H9 (cell line): ENCODE results near the gene KIF24. TPM values are rescaled to one million over a fixed set of nuclear protein-coding genes. Genes with fewer than 3 reads are reported as not detected.
A peak's percentile ranks its signal among the peaks of the same experiment; 100 is the strongest.

Source experiments
- DNase-seq: peaks from one replicate; pipeline ENCODE4 v3.0.0-alpha.2; 2017
- H2AFZ ChIP-seq: one replicate; pipeline ENCODE4 v1.6.1; 2013; ENCODE audit warnings: mild to moderate bottlenecking, low read length, control low read depth, moderate library complexity
- H2AK5ac ChIP-seq: 2 replicates; pipeline ENCODE4 v1.6.1; 2013; ENCODE audit warnings: low read length, control low read depth, mixed read lengths; ENCODE audit not compliant: insufficient read length
- H2BK120ac ChIP-seq: one replicate; pipeline ENCODE4 v1.6.1; 2013; ENCODE audit warnings: low read depth, mild to moderate bottlenecking, low read length, control low read depth, inconsistent platforms; ENCODE audit not compliant: poor library complexity, severe bottlenecking
- H2BK12ac ChIP-seq: 2 replicates; pipeline ENCODE4 v1.6.1; 2013; ENCODE audit warnings: low read length, control low read depth, mixed read lengths, low read depth; ENCODE audit not compliant: insufficient read length
- H2BK15ac ChIP-seq: 2 replicates; pipeline ENCODE4 v1.6.1; 2013; ENCODE audit warnings: low read depth, low read length, control low read depth
- H2BK20ac ChIP-seq: one replicate; pipeline ENCODE4 v1.6.1; 2013; ENCODE audit warnings: low read depth, mild to moderate bottlenecking, low read length, control low read depth, inconsistent platforms; ENCODE audit not compliant: poor library complexity, severe bottlenecking
- H2BK5ac ChIP-seq: 2 replicates; pipeline ENCODE4 v1.6.1; 2013; ENCODE audit warnings: low read length, control low read depth, mixed read lengths; ENCODE audit not compliant: insufficient read length
- H3K14ac ChIP-seq: 2 replicates; pipeline ENCODE4 v1.6.1; 2013; ENCODE audit warnings: low read length, control low read depth; ENCODE audit not compliant: insufficient read depth
- H3K18ac ChIP-seq: 2 replicates; pipeline ENCODE4 v1.6.1; 2013; ENCODE audit warnings: low read depth, mild to moderate bottlenecking, mixed read lengths, low read length, control low read depth; ENCODE audit not compliant: insufficient read length
- H3K23ac ChIP-seq: 2 replicates; pipeline ENCODE4 v1.6.1; 2013; ENCODE audit warnings: low read length, control low read depth, mixed read lengths, low read depth; ENCODE audit not compliant: insufficient read length
- H3K23me2 ChIP-seq: 2 replicates; pipeline ENCODE4 v1.6.1; 2013; ENCODE audit warnings: low read depth, mild to moderate bottlenecking, mixed read lengths, low read length, control low read depth; ENCODE audit not compliant: insufficient read length, poor library complexity, severe bottlenecking
- H3K27ac ChIP-seq: 2 replicates; pipeline ENCODE4 v1.5.1; 2013; ENCODE audit warnings: low read length, control low read depth, mixed read lengths, low read depth; ENCODE audit not compliant: insufficient read length
- H3K27me3 ChIP-seq: 2 replicates; pipeline ENCODE4 v1.6.1; 2013; ENCODE audit warnings: low read length, control low read depth, inconsistent platforms; ENCODE audit not compliant: insufficient read depth
- H3K4ac ChIP-seq: 2 replicates; pipeline ENCODE4 v1.6.1; 2013; ENCODE audit warnings: low read depth, mild to moderate bottlenecking, control low read depth, inconsistent platforms, low read length, moderate library complexity
- H3K4me1 ChIP-seq: 2 replicates; pipeline ENCODE4 v1.6.1; 2013; ENCODE audit warnings: low read length, control low read depth, inconsistent platforms; ENCODE audit not compliant: insufficient read depth
- H3K4me2 ChIP-seq: 2 replicates; pipeline ENCODE4 v1.6.1; 2013; ENCODE audit warnings: low read length, control low read depth, mixed read lengths; ENCODE audit not compliant: insufficient read length, insufficient read depth
- H3K56ac ChIP-seq: 2 replicates; pipeline ENCODE4 v1.6.1; 2013; ENCODE audit warnings: low read depth, mild to moderate bottlenecking, mixed read lengths, low read length, control low read depth; ENCODE audit not compliant: insufficient read length
- H3K79me1 ChIP-seq: 2 replicates; pipeline ENCODE4 v1.6.1; 2013; ENCODE audit warnings: low read depth, mild to moderate bottlenecking, moderate library complexity, low read length, control low read depth, inconsistent platforms; ENCODE audit not compliant: insufficient read depth, poor library complexity, severe bottlenecking
- H3K79me2 ChIP-seq: 2 replicates; pipeline ENCODE4 v1.6.1; 2013; ENCODE audit warnings: low read length, control low read depth, inconsistent platforms; ENCODE audit not compliant: insufficient read depth
- H3K9ac ChIP-seq: 2 replicates; pipeline ENCODE4 v1.6.1; 2013; ENCODE audit warnings: low read length, control low read depth, mixed read lengths; ENCODE audit not compliant: insufficient read length; ENCODE audit errors: extremely low read depth
- H3K9me3 ChIP-seq: one replicate; pipeline ENCODE4 v1.6.1; 2013; ENCODE audit warnings: low read depth, low read length, inconsistent platforms; ENCODE audit not compliant: control insufficient read depth
- H3T11ph ChIP-seq: one replicate; pipeline ENCODE4 v1.6.1; 2013; ENCODE audit warnings: mild to moderate bottlenecking, low read length, control low read depth, inconsistent platforms
- H4K20me1 ChIP-seq: one replicate; pipeline ENCODE4 v1.6.1; 2013; ENCODE audit not compliant: control insufficient read depth, insufficient read length, insufficient read depth
- H4K5ac ChIP-seq: 2 replicates; pipeline ENCODE4 v1.6.1; 2013; ENCODE audit warnings: low read depth, mild to moderate bottlenecking, mixed read lengths, low read length, control low read depth; ENCODE audit not compliant: insufficient read length
- H4K8ac ChIP-seq: replicated peaks from 2 replicates; pipeline ENCODE4 v1.6.1; 2013; ENCODE audit warnings: low read length, control low read depth, mixed read lengths, low read depth; ENCODE audit not compliant: insufficient read length
- H4K91ac ChIP-seq: 2 replicates; pipeline ENCODE4 v1.6.1; 2013; ENCODE audit warnings: low read depth, mild to moderate bottlenecking, moderate library complexity, mixed read lengths, low read length, control low read depth; ENCODE audit not compliant: insufficient read length
- H3K27ac Mint-ChIP-seq, 3 experiments: 2 replicates in 2 of 3; 3 replicates in 1 of 3; pipeline ENCODE4 v1.8.0; 2020 to 2021; ENCODE audit warnings: mixed read lengths in 3 of 3, mild to moderate bottlenecking in 1 of 3, moderate library complexity in 1 of 3
- H3K27me3 Mint-ChIP-seq: 2 replicates; pipeline ENCODE4 v1.8.0; 2021; ENCODE audit warnings: low read depth, mild to moderate bottlenecking, moderate library complexity, mixed read lengths
- H3K36me3 Mint-ChIP-seq, 3 experiments: 2 replicates in 2 of 3; 3 replicates in 1 of 3; pipeline ENCODE4 v1.8.0; 2020 to 2021; ENCODE audit warnings: low read depth in 3 of 3, mixed read lengths in 3 of 3; ENCODE audit not compliant: insufficient read depth in 1 of 3
- H3K4me1 Mint-ChIP-seq, 2 experiments: 2 replicates each; pipeline ENCODE4 v1.8.0; 2020; ENCODE audit warnings: mixed read lengths in 2 of 2
- H3K4me3 Mint-ChIP-seq, 2 experiments: 2 replicates in 1 of 2; 3 replicates in 1 of 2; pipeline ENCODE4 v1.8.0; 2020 to 2021; ENCODE audit warnings: mild to moderate bottlenecking in 2 of 2, mixed read lengths in 2 of 2, moderate library complexity in 1 of 2
- H3K9me3 Mint-ChIP-seq, 2 experiments: 2 replicates in 1 of 2; 3 replicates in 1 of 2; pipeline ENCODE4 v1.8.0; 2020; ENCODE audit warnings: mild to moderate bottlenecking in 2 of 2, mixed read lengths in 2 of 2, moderate library complexity in 1 of 2
- CTCF ChIP-seq: fragments of 200-600 bp; sonication (generic); conservative IDR thresholded peaks from 3 replicates; pipeline ENCODE4 v1.8.0; 2021; ENCODE audit warnings: antibody characterized with exemption, mild to moderate bottlenecking
- WGBS: extraction: QIAGEN DNeasy Blood & Tissue Kit; methylation state at CpG from one replicate; pipeline ENCODE4 v1.1.7; 2013; ENCODE audit warnings: missing lambda C conversion rate, low lambda C conversion rate, mixed read lengths; ENCODE audit not compliant: insufficient read length; ENCODE audit errors: extremely low coverage; 5-methylcytosine and 5-hydroxymethylcytosine counted together
- total RNA-seq: library from RNA; stranded (reverse); gene quantifications from 2 replicates; pipeline ENCODE4 v1.2.1, GENCODE V29; 2021

The KIF24 gene
- total RNA-seq, 1 experiment from 2014 or later: 4.0 TPM

GRCh38 chr9:34343090-34343489 lies 14.0 kb upstream of the KIF24 start:
- no peak overlapping the region for H2BK12ac ChIP-seq
- no peaks in the 10 kb centered on the region for H3K27me3 Mint-ChIP-seq
- no peak for DNase-seq
- H2BK5ac ChIP-seq: no peak overlapping the region
- peaks cover 1 to 45% (median 32%) of the 10 kb centered on the region in 3 experiments; a peak in 6 of 7 replicates for H3K36me3 Mint-ChIP-seq
- no peak overlapping the region for H2BK15ac ChIP-seq
- peaks cover 15 to 20% of the 10 kb centered on the region in 2 experiments for H3K4me1 Mint-ChIP-seq
- no peaks in the 10 kb centered on the region for H3K9me3 Mint-ChIP-seq
- H2BK120ac ChIP-seq: no peak overlapping the region
- H3K56ac ChIP-seq: no peak overlapping the region
- no peaks in the 10 kb centered on the region for H3K9me3 ChIP-seq
- H2BK20ac ChIP-seq: no peak overlapping the region
- no peak overlapping the region for H3T11ph ChIP-seq
- no peak overlapping the region for H3K4me2 ChIP-seq
- no peaks in the 10 kb centered on the region for H4K20me1 ChIP-seq
- no peaks in the 10 kb centered on the region for H3K4me1 ChIP-seq
- no peak overlapping the region for H3K27ac ChIP-seq
- H3K79me1 ChIP-seq: no peaks in the 10 kb centered on the region
- H3K4me3 Mint-ChIP-seq: no peak overlapping the region
- H4K8ac ChIP-seq: no peak overlapping the region
- no peak overlapping the region for H2AFZ ChIP-seq
- H3K4ac ChIP-seq: no peak overlapping the region
- no peaks in the 10 kb centered on the region for H3K23me2 ChIP-seq
- no CpG with 5 or more reads among the region's 5 CpGs for WGBS
- H4K5ac ChIP-seq: no peak overlapping the region
- H3K27ac Mint-ChIP-seq: peak overlapping the region; percentile 12 to 68 (median 15); a peak in 2 of 7 replicates
- no peaks in the 10 kb centered on the region; the same call in 1 of the 2 replicates for H3K27me3 ChIP-seq
- no peak overlapping the region for H3K14ac ChIP-seq
- no peak for TF ChIP-seq CTCF
- H3K23ac ChIP-seq: no peak overlapping the region
- no peak overlapping the region for H4K91ac ChIP-seq
- H3K79me2 ChIP-seq: no peaks in the 10 kb centered on the region
- no peak overlapping the region for H2AK5ac ChIP-seq
- no peak overlapping the region for H3K18ac ChIP-seq
- H3K9ac ChIP-seq: no peak overlapping the region
